Astrocyte of the spinal cord (primary cell): Measurements from ENCODE around the gene ZNF417.
"Not testable (repeated sequence)": the region's sequence is repeated elsewhere in the genome, so short reads cannot be mapped to it uniquely, and the experiment has no call there.

ENCODE experiments used
- DNase-seq: peaks from one replicate; pipeline ENCODE4 v3.0.0; 2011; ENCODE audit warnings: low read depth, low spot score
- H3K4me3 ChIP-seq: 2 replicates; pipeline ENCODE4 v1.5.1; 2011; ENCODE audit warnings: low read depth, mild to moderate bottlenecking, low read length, moderate library complexity
- in situ Hi-C: cut with HindIII; loops from 2 replicates; pipeline ENCODE4 v1.10.0; 2017; ENCODE audit warnings: low sequenced_read_pairs
- TF ChIP-seq, protein P1 (sequence below): IDR thresholded peaks from 2 replicates; pipeline ENCODE4 v1.5.1; 2012; ENCODE audit warnings: low read depth, mild to moderate bottlenecking, low read length, inconsistent platforms

ZNF417 gene

DNA sequence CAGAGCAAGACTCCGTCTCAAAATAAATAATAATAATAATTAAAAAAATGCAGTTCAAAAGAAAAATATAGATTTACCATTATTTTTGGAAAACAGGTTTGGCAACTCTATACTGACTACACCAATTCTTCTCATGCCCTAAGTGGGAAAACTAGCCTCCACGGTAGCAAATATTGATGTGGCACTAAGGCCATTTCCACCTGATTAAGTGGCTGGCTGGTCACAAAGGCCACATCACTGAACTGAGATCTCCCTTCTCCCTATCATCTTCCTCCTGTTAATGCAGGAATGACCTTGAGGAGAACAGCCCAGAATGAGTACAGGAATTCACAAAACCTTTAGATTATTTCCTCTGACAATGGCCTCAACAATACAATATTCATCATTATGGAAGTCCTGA lies 46.2 kb downstream of the ZNF417 start:
- in situ Hi-C loops, result no loop called here
- no peak for DNase-seq
- TF ChIP-seq, protein P1, sequence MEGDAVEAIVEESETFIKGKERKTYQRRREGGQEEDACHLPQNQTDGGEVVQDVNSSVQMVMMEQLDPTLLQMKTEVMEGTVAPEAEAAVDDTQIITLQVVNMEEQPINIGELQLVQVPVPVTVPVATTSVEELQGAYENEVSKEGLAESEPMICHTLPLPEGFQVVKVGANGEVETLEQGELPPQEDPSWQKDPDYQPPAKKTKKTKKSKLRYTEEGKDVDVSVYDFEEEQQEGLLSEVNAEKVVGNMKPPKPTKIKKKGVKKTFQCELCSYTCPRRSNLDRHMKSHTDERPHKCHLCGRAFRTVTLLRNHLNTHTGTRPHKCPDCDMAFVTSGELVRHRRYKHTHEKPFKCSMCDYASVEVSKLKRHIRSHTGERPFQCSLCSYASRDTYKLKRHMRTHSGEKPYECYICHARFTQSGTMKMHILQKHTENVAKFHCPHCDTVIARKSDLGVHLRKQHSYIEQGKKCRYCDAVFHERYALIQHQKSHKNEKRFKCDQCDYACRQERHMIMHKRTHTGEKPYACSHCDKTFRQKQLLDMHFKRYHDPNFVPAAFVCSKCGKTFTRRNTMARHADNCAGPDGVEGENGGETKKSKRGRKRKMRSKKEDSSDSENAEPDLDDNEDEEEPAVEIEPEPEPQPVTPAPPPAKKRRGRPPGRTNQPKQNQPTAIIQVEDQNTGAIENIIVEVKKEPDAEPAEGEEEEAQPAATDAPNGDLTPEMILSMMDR, result no peak
- no peak overlapping the region for H3K4me3 ChIP-seq

GRCh38 chr19:57869655-57870054 lies 46.7 kb downstream of the ZNF417 start:
- H3K4me3 ChIP-seq, in situ Hi-C loops, DNase-seq: not testable (repeated sequence)

GRCh38 chr19:57867868-57868492 lies 48.4 kb downstream of the ZNF417 start:
- no peak overlapping the region for H3K4me3 ChIP-seq
- no peak for DNase-seq
- in situ Hi-C loops, result no loop called here
- TF ChIP-seq, protein P1, result no peak
